HepG2 (cell line): ENCODE data around the gene NPC2. TPM values are rescaled to one million over a fixed set of nuclear protein-coding genes. Genes with fewer than 3 reads are reported as not detected.

Source experiments
- ARHGAP35 ChIP-seq: sonication (generic); formaldehyde crosslinking; IDR thresholded peaks from 2 replicates; pipeline ENCODE4 v1.9.0; 2022; ENCODE audit warnings: mild to moderate bottlenecking, inconsistent platforms, moderate library complexity, missing genetic modification reagents, borderline replicate concordance
- BRD4 ChIP-seq: sonication (generic); formaldehyde crosslinking; IDR thresholded peaks from 2 replicates; pipeline ENCODE4 v1.4.0; 2020; ENCODE audit warnings: missing genetic modification reagents
- CBX5 ChIP-seq: sonication (generic); formaldehyde crosslinking; IDR thresholded peaks from 2 replicates; pipeline ENCODE4 v1.4.0; 2020; ENCODE audit warnings: missing genetic modification reagents, borderline replicate concordance
- DMAP1 ChIP-seq: IDR thresholded peaks from 2 replicates; pipeline ENCODE4 v1.6.1; 2016
- FOXP1 ChIP-seq, 2 experiments: fragments of 450-650 bp in 1 of 2; IDR thresholded peaks; 2 replicates each; pipeline ENCODE4 v1.6.1; 2017 to 2018; ENCODE audit warnings: antibody characterized with exemption in 1 of 2
- GABPA ChIP-seq, 2 experiments: IDR thresholded peaks; 2 replicates each; pipeline ENCODE4 v1.6.1; 2011 to 2016; ENCODE audit warnings: low read depth in 2 of 2, low read length in 1 of 2, missing biosample characterization in 1 of 2, missing genetic modification characterization in 1 of 2
- GLMP ChIP-seq: sonication (generic); formaldehyde crosslinking; IDR thresholded peaks from 2 replicates; pipeline ENCODE4 v1.9.0; 2021; ENCODE audit warnings: missing genetic modification reagents, mild to moderate bottlenecking, borderline replicate concordance
- HIVEP1 ChIP-seq: sonication (generic); formaldehyde crosslinking; IDR thresholded peaks from 2 replicates; pipeline ENCODE4 v1.4.0; 2020; ENCODE audit warnings: mild to moderate bottlenecking, missing genetic modification reagents
- HNF1A ChIP-seq, 2 experiments: sonication (generic) in 1 of 2; formaldehyde crosslinking in 1 of 2; IDR thresholded peaks; 2 replicates each; pipeline versions ENCODE4 v1.4.0 to v1.6.1; 2016 to 2020; ENCODE audit warnings: borderline replicate concordance in 1 of 2, low read depth in 1 of 2, mild to moderate bottlenecking in 1 of 2, missing genetic modification reagents in 1 of 2
- KLF15 ChIP-seq: sonication (generic); formaldehyde crosslinking; IDR thresholded peaks from 2 replicates; pipeline ENCODE4 v1.8.1; 2023; ENCODE audit warnings: borderline replicate concordance, mild to moderate bottlenecking, inconsistent platforms, missing genetic modification reagents, mixed read lengths
- MNT ChIP-seq: fragments of 450-650 bp; IDR thresholded peaks from 2 replicates; pipeline ENCODE4 v1.6.1; 2016
- MTF2 ChIP-seq: sonication (generic); formaldehyde crosslinking; IDR thresholded peaks from 2 replicates; pipeline ENCODE4 v1.5.0; 2020; ENCODE audit warnings: missing genetic modification reagents, borderline replicate concordance
- NFIC ChIP-seq: IDR thresholded peaks from 2 replicates; pipeline ENCODE4 v1.6.1; 2012; ENCODE audit warnings: mild to moderate bottlenecking, low read length, inconsistent platforms
- PHF21A ChIP-seq: sonication (generic); formaldehyde crosslinking; IDR thresholded peaks from 2 replicates; pipeline ENCODE4 v1.5.0; 2020; ENCODE audit warnings: mild to moderate bottlenecking, missing genetic modification reagents
- POGZ ChIP-seq: sonication (generic); formaldehyde crosslinking; IDR thresholded peaks from 2 replicates; pipeline ENCODE4 v1.4.0; 2020; ENCODE audit warnings: mild to moderate bottlenecking, missing genetic modification reagents
- RBAK ChIP-seq: sonication (generic); formaldehyde crosslinking; IDR thresholded peaks from 2 replicates; pipeline ENCODE4 v1.5.1; 2020; ENCODE audit warnings: mild to moderate bottlenecking, missing genetic modification reagents
- TAF1 ChIP-seq: sonication (generic); formaldehyde crosslinking; IDR thresholded peaks from 2 replicates; pipeline ENCODE4 v1.4.0; 2020; ENCODE audit warnings: missing genetic modification reagents
- YY1 ChIP-seq: IDR thresholded peaks from 2 replicates; pipeline ENCODE4 v1.6.1; 2011; ENCODE audit warnings: low read length, low read depth, moderate library complexity, mild to moderate bottlenecking; ENCODE audit not compliant: insufficient read depth, insufficient replicate concordance
- ZBTB34 ChIP-seq: sonication (generic); formaldehyde crosslinking; IDR thresholded peaks from 2 replicates; pipeline ENCODE4 v1.8.0; 2022; ENCODE audit warnings: mild to moderate bottlenecking, missing genetic modification reagents
- ZNF607 ChIP-seq: sonication (generic); formaldehyde crosslinking; IDR thresholded peaks from 2 replicates; pipeline ENCODE4 v1.5.1; 2020; ENCODE audit warnings: missing genetic modification reagents, mild to moderate bottlenecking, borderline replicate concordance
- ZNF724P ChIP-seq: sonication (generic); formaldehyde crosslinking; IDR thresholded peaks from 2 replicates; pipeline ENCODE4 v1.8.0; 2022; ENCODE audit warnings: missing genetic modification reagents, borderline replicate concordance
- ZNF737 ChIP-seq: sonication (generic); formaldehyde crosslinking; IDR thresholded peaks from 2 replicates; pipeline ENCODE4 v1.5.0; 2020; ENCODE audit warnings: missing genetic modification reagents, mild to moderate bottlenecking, borderline replicate concordance
- polyA plus RNA-seq, 8 experiments: library from polyadenylated mRNA; depleted of rRNA in 3 of 8; stranded (reverse) in 7 of 8; unstranded in 1 of 8; fragments of >200 nt; fragmentation: Illumina TruSeq in 4 of 8; extraction: Trizol in 4 of 8; gene quantifications; 2 replicates each; pipeline versions ENCODE4 v1.2.1 to v1.2.3, GENCODE V29; 2011 to 2016; ENCODE audit warnings: low read depth in 4 of 8, missing spikeins in 1 of 8, mixed read lengths in 1 of 8; ENCODE audit not compliant: insufficient read depth in 1 of 8
- total RNA-seq, 5 experiments: library from RNA; depleted of rRNA; stranded (reverse); fragments of >200 nt; fragmentation: Illumina TruSeq; extraction: Trizol; gene quantifications; 2 replicates each; pipeline ENCODE4 v1.2.3, GENCODE V29; 2016; ENCODE audit warnings: low read depth in 1 of 5

Gene NPC2
- total and polyA plus RNA-seq, 2 of the 13 experiments (the other 11 are each of a cell fraction or from before 2014, with no cell fraction given): 132 to 164 TPM

GRCh38 chr14:74492776-74493342 is at the start of gene NPC2 (continued):
- no peak for TF ChIP-seq HNF1A (IDR thresholded peaks at IDR 0.05; ENCODE audit: low read depth)
- TF ChIP-seq HNF1A (CRISPR knock-in tag; IDR thresholded peaks at IDR 0.05; ENCODE audit: borderline replicate concordance): no peak
- TF ChIP-seq YY1: no peak
- no peak for TF ChIP-seq ZNF737
- peak; percentile 80; the same call in 1 of the 2 replicates for TF ChIP-seq DMAP1 (CRISPR knock-in tag)
- no peak for TF ChIP-seq MNT
- no peak for TF ChIP-seq CBX5 (CRISPR knock-in tag)
- no peak for TF ChIP-seq ZBTB34
- no peak for TF ChIP-seq KLF15 (CRISPR knock-in tag)
- no peak for TF ChIP-seq ZNF607
- no peak for TF ChIP-seq NFIC
- TF ChIP-seq MTF2 (CRISPR knock-in tag): no peak
- TF ChIP-seq RBAK (CRISPR knock-in tag): no peak
- TF ChIP-seq ARHGAP35 (CRISPR knock-in tag): 0 out of 2 replicates have a peak, but pooled peaks have one; percentile 42
- no peak for TF ChIP-seq BRD4
- no peak for TF ChIP-seq GABPA (IDR thresholded peaks at IDR 0.05; ENCODE audit: low read depth, low read length)
- no peak for TF ChIP-seq GABPA (CRISPR knock-in tag; IDR thresholded peaks at IDR 0.05; ENCODE audit: low read depth)
- peak; percentile 84 for TF ChIP-seq TAF1 (CRISPR knock-in tag)
- no peak for TF ChIP-seq FOXP1 (IDR thresholded peaks at IDR 0.05)
- no peak for TF ChIP-seq FOXP1 (CRISPR knock-in tag; IDR thresholded peaks at IDR 0.05)
- TF ChIP-seq HIVEP1 (CRISPR knock-in tag): peak; percentile 68
- peak; percentile 37; the same call in 1 of the 2 replicates for TF ChIP-seq PHF21A
- TF ChIP-seq ZNF724P (CRISPR knock-in tag): 0 out of 2 replicates have a peak, but pooled peaks have one; percentile 61
- peak; percentile 32; the same call in 1 of the 2 replicates for TF ChIP-seq POGZ (CRISPR knock-in tag)
- TF ChIP-seq GLMP (CRISPR knock-in tag): no peak
